ENCODE measurements around the gene CMTM2. TPM values are rescaled to one million over a fixed set of nuclear protein-coding genes. Genes with fewer than 3 reads are reported as not detected.
A peak's percentile ranks its signal among the peaks of the same experiment; 100 is the strongest.

CMTM2 gene
- total and polyA plus RNA-seq, 2 experiments from 2014 or later, result not detected

DNA sequence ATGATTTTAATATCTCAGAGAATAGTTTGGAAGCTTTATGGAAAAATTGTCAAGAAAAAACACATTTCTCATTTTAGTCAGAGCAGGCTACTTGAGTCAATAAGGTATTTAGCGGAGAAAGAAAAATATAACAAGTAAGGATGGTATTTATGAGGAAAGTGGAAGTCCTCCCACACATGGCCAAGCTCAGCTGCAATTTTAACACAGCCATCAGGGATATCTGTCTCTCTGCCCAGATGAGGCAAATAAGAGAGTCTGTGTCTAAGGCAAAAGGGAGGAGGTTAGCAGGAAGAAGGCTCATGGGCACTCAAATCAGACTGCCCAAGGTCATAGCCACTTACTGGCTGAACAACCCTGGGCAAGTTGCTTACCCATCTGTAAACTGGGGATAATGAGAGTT lies 5.2 kb upstream of the CMTM2 start:
- Histone ChIP-seq H3K4me3 (no peak overlapping the region), H2AFZ (no peak overlapping the region), H3K4me2 (ENCODE audit: unreplicated experiment) (no peak overlapping the region), H3K27ac (no peak overlapping the region), H4K20me1 (ENCODE audit: insufficient read depth) (no peaks in the 10 kb centered on the region), H3F3A (ENCODE audit: insufficient read depth) (peaks cover 7% of the 10 kb centered on the region; the same call in 1 of the 2 replicates), H3K9me2 (ENCODE audit: insufficient read depth) (no peaks in the 10 kb centered on the region), H3K79me2 (ENCODE audit: insufficient read depth) (no peaks in the 10 kb centered on the region), H3K9ac (no peak overlapping the region), H3K4me1 (ENCODE audit: insufficient read depth) (peaks cover 12% of the 10 kb centered on the region), H3K27me3 (replicated peaks; ENCODE audit: insufficient read depth) (peaks cover 10% of the 10 kb centered on the region), H3K9me3 (ENCODE audit: low read depth) (no peaks in the 10 kb centered on the region), H3K36me3 (ENCODE audit: low read depth) (no peaks in the 10 kb centered on the region)
- TF ChIP-seq EZH2 (IDR thresholded peaks at IDR 0.05; ENCODE audit: insufficient read depth, poor library complexity, severe bottlenecking) (no peak), EZH2phosphoT487 (IDR thresholded peaks at IDR 0.05; ENCODE audit: insufficient read depth, low read depth) (no peak)
- in situ Hi-C loops (cut with MboI), result no loop called here
- DNase-seq, result no peak
- WGBS, 2 experiments (ENCODE audit: low coverage in 1 of 2, low lambda C conversion rate in 2 of 2, missing lambda C conversion rate in 2 of 2), result 89 to 92% methylated on average over 1 of the region's 1 CpG

DNA sequence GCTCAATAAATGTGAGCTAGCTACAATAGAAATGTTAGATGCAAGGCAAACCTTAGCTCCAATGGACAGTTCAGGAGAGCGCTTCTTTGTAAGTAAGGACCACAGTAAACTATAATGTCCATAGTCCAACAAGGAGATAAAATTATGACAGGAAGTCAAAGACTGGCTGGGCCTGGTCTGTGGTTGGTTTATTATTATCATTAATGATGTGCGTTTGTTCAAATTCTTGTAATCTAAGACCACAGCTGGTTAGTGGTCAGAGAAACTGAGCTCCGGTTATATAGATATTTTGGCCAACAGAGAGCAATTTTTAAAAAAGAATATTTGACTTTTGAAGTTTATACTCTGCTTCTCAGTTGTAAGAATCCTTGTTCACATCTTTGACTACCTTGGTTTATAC lies 4.7 kb upstream of the CMTM2 start:
- Histone ChIP-seq H3K9ac (no peak overlapping the region), H3K79me2 (ENCODE audit: insufficient read depth) (no peaks in the 10 kb centered on the region), H3K9me3 (ENCODE audit: low read depth) (no peaks in the 10 kb centered on the region), H2AFZ (no peak overlapping the region), H3K27ac (no peak overlapping the region), H3K4me2 (ENCODE audit: unreplicated experiment) (no peak overlapping the region), H4K20me1 (ENCODE audit: insufficient read depth) (no peaks in the 10 kb centered on the region), H3K27me3 (replicated peaks; ENCODE audit: insufficient read depth) (peaks cover 10% of the 10 kb centered on the region), H3F3A (ENCODE audit: insufficient read depth) (peaks cover 2% of the 10 kb centered on the region; the same call in 1 of the 2 replicates), H3K36me3 (ENCODE audit: low read depth) (no peaks in the 10 kb centered on the region), H3K4me3 (no peak overlapping the region), H3K9me2 (ENCODE audit: insufficient read depth) (no peaks in the 10 kb centered on the region), H3K4me1 (ENCODE audit: insufficient read depth) (peaks cover 8% of the 10 kb centered on the region)
- 96 to 100% methylated on average over 3 of the region's 3 CpGs for WGBS, 2 experiments (ENCODE audit: low coverage in 1 of 2, low lambda C conversion rate in 2 of 2, missing lambda C conversion rate in 2 of 2)
- in situ Hi-C loops (cut with MboI), result no loop called here
- TF ChIP-seq EZH2 (IDR thresholded peaks at IDR 0.05; ENCODE audit: insufficient read depth, poor library complexity, severe bottlenecking) (no peak), EZH2phosphoT487 (IDR thresholded peaks at IDR 0.05; ENCODE audit: insufficient read depth, low read depth) (no peak)
- DNase-seq, result no peak

DNA sequence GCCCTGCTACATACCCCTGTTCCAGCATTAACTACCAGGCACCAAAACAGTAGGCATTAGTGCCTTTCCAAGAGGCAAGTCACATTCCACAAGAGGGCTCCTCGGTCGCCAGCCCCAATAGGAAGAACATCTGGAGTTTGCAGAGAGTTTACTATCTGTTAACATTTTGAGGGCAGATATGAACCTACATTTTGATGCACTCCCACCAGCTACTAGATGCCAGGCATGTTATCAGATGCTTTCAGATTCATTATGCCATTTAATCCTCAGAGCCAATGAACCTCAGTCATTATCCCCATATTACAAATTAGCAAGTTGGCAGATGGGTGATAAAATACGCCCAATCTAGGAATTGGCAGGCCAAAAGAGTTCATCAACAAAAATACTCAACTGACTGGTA lies 4.2 kb upstream of the CMTM2 start:
- 98 to 100% methylated on average over 3 of the region's 3 CpGs for WGBS, 2 experiments (ENCODE audit: low coverage in 1 of 2, low lambda C conversion rate in 2 of 2, missing lambda C conversion rate in 2 of 2)
- H3K9ac ChIP-seq, result no peak overlapping the region
- H3K27me3 ChIP-seq (replicated peaks; ENCODE audit: insufficient read depth), result peaks cover 10% of the 10 kb centered on the region
- H3K4me3 ChIP-seq, result no peak overlapping the region
- H2AFZ ChIP-seq, result no peak overlapping the region
- H3K9me3 ChIP-seq (ENCODE audit: low read depth), result no peaks in the 10 kb centered on the region
- TF ChIP-seq EZH2 (IDR thresholded peaks at IDR 0.05; ENCODE audit: insufficient read depth, poor library complexity, severe bottlenecking) (no peak), EZH2phosphoT487 (IDR thresholded peaks at IDR 0.05; ENCODE audit: insufficient read depth, low read depth) (no peak)
- in situ Hi-C loops (cut with MboI), result no loop called here
- H3K4me2 ChIP-seq (ENCODE audit: unreplicated experiment), result no peak overlapping the region
- H3F3A ChIP-seq (ENCODE audit: insufficient read depth), result peaks cover 2% of the 10 kb centered on the region
- no peaks in the 10 kb centered on the region for H3K36me3 ChIP-seq (ENCODE audit: low read depth)
- H3K79me2 ChIP-seq (ENCODE audit: insufficient read depth), result no peaks in the 10 kb centered on the region
- H3K9me2 ChIP-seq (ENCODE audit: insufficient read depth), result no peaks in the 10 kb centered on the region
- no peak for DNase-seq
- H3K27ac ChIP-seq, result no peak overlapping the region
- H4K20me1 ChIP-seq (ENCODE audit: insufficient read depth), result no peaks in the 10 kb centered on the region
- H3K4me1 ChIP-seq (ENCODE audit: insufficient read depth), result peaks cover 3% of the 10 kb centered on the region

DNA sequence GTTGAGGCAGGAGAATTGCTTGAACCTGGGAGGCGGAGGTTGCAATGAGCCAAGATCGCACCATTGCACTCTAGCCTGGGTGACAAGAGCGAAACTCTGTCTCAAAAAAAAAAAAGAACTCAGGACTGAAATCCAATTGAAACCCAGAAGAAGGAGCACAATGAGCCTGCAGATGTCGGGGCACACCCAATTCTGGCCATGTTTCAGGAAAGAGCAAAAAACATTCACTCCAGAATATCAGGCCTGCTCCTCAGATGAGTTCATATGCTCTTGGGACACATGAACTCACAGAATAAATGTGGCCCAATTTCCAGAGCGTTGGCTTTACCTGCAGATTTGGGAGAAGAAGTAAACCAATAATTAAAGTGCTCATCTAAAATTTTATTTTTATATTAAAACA lies 3.0 kb upstream of the CMTM2 start:
- WGBS, 2 experiments (ENCODE audit: low coverage in 1 of 2, low lambda C conversion rate in 2 of 2, missing lambda C conversion rate in 2 of 2), result 68 to 73% methylated on average over 5 of the region's 5 CpGs
- no peaks in the 10 kb centered on the region for H4K20me1 ChIP-seq (ENCODE audit: insufficient read depth)
- no peak overlapping the region for H3K4me2 ChIP-seq (ENCODE audit: unreplicated experiment)
- H3K27ac ChIP-seq, result no peak overlapping the region
- H3K27me3 ChIP-seq (replicated peaks; ENCODE audit: insufficient read depth), result peaks cover 10% of the 10 kb centered on the region
- no peak overlapping the region for H2AFZ ChIP-seq
- peaks cover 14% of the 10 kb centered on the region for H3F3A ChIP-seq (ENCODE audit: insufficient read depth)
- no peak overlapping the region for H3K9ac ChIP-seq
- no peaks in the 10 kb centered on the region for H3K79me2 ChIP-seq (ENCODE audit: insufficient read depth)
- TF ChIP-seq EZH2 (IDR thresholded peaks at IDR 0.05; ENCODE audit: insufficient read depth, poor library complexity, severe bottlenecking) (no peak), EZH2phosphoT487 (IDR thresholded peaks at IDR 0.05; ENCODE audit: insufficient read depth, low read depth) (no peak)
- H3K4me3 ChIP-seq, result no peak overlapping the region
- no peaks in the 10 kb centered on the region for H3K9me2 ChIP-seq (ENCODE audit: insufficient read depth)
- DNase-seq, result peak; percentile 34
- no peaks in the 10 kb centered on the region for H3K36me3 ChIP-seq (ENCODE audit: low read depth)
- H3K9me3 ChIP-seq (ENCODE audit: low read depth), result no peaks in the 10 kb centered on the region
- H3K4me1 ChIP-seq (ENCODE audit: insufficient read depth), result peaks cover 12% of the 10 kb centered on the region
- in situ Hi-C loops (cut with MboI), result no loop called here

Measured in GM23248 (cell line).